CD4-positive, alpha-beta T cell treated with Interleukin-6 for 4 hours (primary cell): ENCODE results near the gene COMMD6.
A peak's percentile ranks its signal among the peaks of the same experiment; 100 is the strongest.
"Not testable (repeated sequence)": the region's sequence is repeated elsewhere in the genome, so short reads cannot be mapped to it uniquely, and the experiment has no call there.

Experiments used
- DNase-seq: peaks from one replicate; pipeline ENCODE4 v3.0.0-alpha.2; 2020; ENCODE audit warnings: mixed read lengths

Gene COMMD6

GRCh38 chr13:75537401-75538365 is at the start of gene COMMD6:
TSS of gene COMMD6 (minus strand) at chr13:75537841. CDS start at chr13:75537805, 36 bp downstream.
- peak; percentile 72 for DNase-seq

GRCh38 chr13:75585153-75585552 is 47.5 kb upstream of the COMMD6 start:
- no peak for DNase-seq

- DNase-seq, result no peak
Measured at GRCh38 chr13:75583091-75583490, 45.5 kb upstream of the COMMD6 start.

- no peak for DNase-seq
Measured at GRCh38 chr13:75581874-75582640, 44.4 kb upstream of the COMMD6 start.

GRCh38 chr13:75579529-75579928 is 41.9 kb upstream of the COMMD6 start:
- no peak for DNase-seq

- no peak for DNase-seq
Measured at GRCh38 chr13:75569576-75569975, 31.9 kb upstream of the COMMD6 start.

- no peak for DNase-seq
Measured at GRCh38 chr13:75566658-75567057, 29.0 kb upstream of the COMMD6 start.

- DNase-seq, result no peak
Measured at GRCh38 chr13:75558145-75558840, 20.7 kb upstream of the COMMD6 start.

- no peak for DNase-seq
Measured at GRCh38 chr13:75556961-75557360, 19.3 kb upstream of the COMMD6 start.

- DNase-seq, result no peak
Measured at GRCh38 chr13:75555836-75556235, 18.2 kb upstream of the COMMD6 start.

GRCh38 chr13:75554981-75555380 is 17.3 kb upstream of the COMMD6 start:
- DNase-seq, result no peak

GRCh38 chr13:75554464-75554863 is 16.8 kb upstream of the COMMD6 start:
- DNase-seq, result no peak

GRCh38 chr13:75550159-75550567 is 12.5 kb upstream of the COMMD6 start:
- no peak for DNase-seq

- peak; percentile 98 for DNase-seq
Measured at GRCh38 chr13:75549262-75550158, 11.9 kb upstream of the COMMD6 start, which contains the start of gene UCHL3. TSS of gene UCHL3 (plus strand) at chr13:75549791. CDS start at chr13:75549821, 30 bp downstream.

GRCh38 chr13:75547917-75548316 is 10.3 kb upstream of the COMMD6 start:
- DNase-seq, result no peak

GRCh38 chr13:75545386-75545785 is 7.7 kb upstream of the COMMD6 start:
- not testable (repeated sequence) for DNase-seq

GRCh38 chr13:75544681-75545330 is 7.2 kb upstream of the COMMD6 start:
- DNase-seq, result no peak

GRCh38 chr13:75541961-75542360 is 4.3 kb upstream of the COMMD6 start:
- DNase-seq, result no peak

- no peak for DNase-seq
Measured at GRCh38 chr13:75541287-75541686, 3.6 kb upstream of the COMMD6 start.

GRCh38 chr13:75533861-75534260 is 3.8 kb downstream of the COMMD6 start:
- no peak for DNase-seq

GRCh38 chr13:75530549-75530961 is 7.1 kb downstream of the COMMD6 start:
- no peak for DNase-seq
